ENCODE results near the gene CCL2. TPM values are rescaled to one million over a fixed set of nuclear protein-coding genes. Genes with fewer than 3 reads are reported as not detected.
A peak's percentile ranks its signal among the peaks of the same experiment; 100 is the strongest.

CCL2 gene
- total RNA-seq, 1 experiment from 2014 or later = 1.4 TPM

DNA sequence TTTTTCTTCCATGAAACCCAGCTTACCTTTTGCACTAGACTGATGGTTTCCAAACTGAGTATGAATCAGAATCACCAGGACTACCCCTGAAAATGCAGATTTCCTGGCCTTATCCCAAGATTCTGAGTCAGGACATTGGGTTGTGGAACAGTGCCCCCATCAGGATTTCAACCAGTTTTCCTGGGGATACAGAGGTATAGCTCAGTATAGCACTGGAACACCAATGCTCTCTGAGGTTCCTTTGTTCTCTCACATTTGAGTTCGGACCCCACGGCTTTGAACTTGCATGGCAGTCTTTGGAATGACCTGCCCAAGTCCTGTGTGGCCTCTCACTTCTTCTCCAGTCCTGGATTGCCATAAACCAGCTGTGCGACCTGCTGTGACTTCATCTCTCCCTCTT is 51.4 kb downstream of the CCL2 start:
- no peak overlapping the region for H3K14ac ChIP-seq (ENCODE audit: insufficient read depth, low read length)
- peak; percentile 71 for TF ChIP-seq CTCF (conservative IDR thresholded peaks at IDR 0.05)
- no peak overlapping the region for H3K4me3 Mint-ChIP-seq
- H3K9me3 Mint-ChIP-seq = no peaks in the 10 kb centered on the region
- no peak overlapping the region for H2BK120ac ChIP-seq (ENCODE audit: low read depth, low read length, poor library complexity, severe bottlenecking)
- no peak overlapping the region for H2BK5ac ChIP-seq (ENCODE audit: insufficient read length, low read length)
- H3K23ac ChIP-seq (ENCODE audit: insufficient read length, low read depth, low read length) = no peak overlapping the region
- H3T11ph ChIP-seq (ENCODE audit: low read length) = no peak overlapping the region
- no peaks in the 10 kb centered on the region for H3K36me3 Mint-ChIP-seq (ENCODE audit: insufficient read depth in 1 of 3, low read depth in 3 of 3)
- H4K8ac ChIP-seq (replicated peaks; ENCODE audit: insufficient read length, low read depth, low read length) = no peak overlapping the region
- DNase-seq = peak; percentile 54
- peaks cover 0 to 5% of the 10 kb centered on the region in 2 experiments; a peak in 3 of 4 replicates for H3K4me1 Mint-ChIP-seq
- H3K9ac ChIP-seq (ENCODE audit: extremely low read depth, insufficient read length, low read length) = no peak overlapping the region
- H3K4ac ChIP-seq (ENCODE audit: low read depth, low read length) = no peak overlapping the region
- H3K27ac Mint-ChIP-seq = no peak overlapping the region
- H4K91ac ChIP-seq (ENCODE audit: insufficient read length, low read depth, low read length) = no peak overlapping the region
- no peak overlapping the region for H3K27ac ChIP-seq (ENCODE audit: insufficient read length, low read depth, low read length)
- no peaks in the 10 kb centered on the region for H3K23me2 ChIP-seq (ENCODE audit: insufficient read length, low read depth, low read length, poor library complexity, severe bottlenecking)
- H3K4me1 ChIP-seq (ENCODE audit: insufficient read depth, low read length) = no peaks in the 10 kb centered on the region
- H3K79me1 ChIP-seq (ENCODE audit: insufficient read depth, low read depth, low read length, poor library complexity, severe bottlenecking) = no peaks in the 10 kb centered on the region
- H3K27me3 Mint-ChIP-seq (ENCODE audit: low read depth) = peaks cover 4% of the 10 kb centered on the region
- no peaks in the 10 kb centered on the region for H3K9me3 ChIP-seq (ENCODE audit: control insufficient read depth, low read depth, low read length)
- H2AFZ ChIP-seq (ENCODE audit: low read length) = no peak overlapping the region
- no peak overlapping the region for H2AK5ac ChIP-seq (ENCODE audit: insufficient read length, low read length)
- no peak overlapping the region for H3K56ac ChIP-seq (ENCODE audit: insufficient read length, low read depth, low read length)
- H3K27me3 ChIP-seq (ENCODE audit: insufficient read depth, low read length) = no peaks in the 10 kb centered on the region
- H4K20me1 ChIP-seq (ENCODE audit: control insufficient read depth, insufficient read depth, insufficient read length) = no peaks in the 10 kb centered on the region
- no peak overlapping the region for H2BK20ac ChIP-seq (ENCODE audit: low read depth, low read length, poor library complexity, severe bottlenecking)
- H3K79me2 ChIP-seq (ENCODE audit: insufficient read depth, low read length) = no peaks in the 10 kb centered on the region
- H3K4me2 ChIP-seq (ENCODE audit: insufficient read depth, insufficient read length, low read length) = no peak overlapping the region
- H2BK12ac ChIP-seq (ENCODE audit: insufficient read length, low read depth, low read length) = no peak overlapping the region
- no peak overlapping the region for H4K5ac ChIP-seq (ENCODE audit: insufficient read length, low read depth, low read length)
- WGBS (ENCODE audit: extremely low coverage, insufficient read length, low lambda C conversion rate) = no CpG with 5 or more reads among the region's 3 CpGs
- H2BK15ac ChIP-seq (ENCODE audit: low read depth, low read length) = no peak overlapping the region
- no peak overlapping the region for H3K18ac ChIP-seq (ENCODE audit: insufficient read length, low read depth, low read length)

Other genes starting within 250 kb of the CCL2 start
- gene CCL7, start 14.9 kb downstream of the CCL2 start, total RNA-seq (2021) = not detected in 2 replicates
- gene CCL11, start 30.5 kb downstream of the CCL2 start, total RNA-seq (2021) = not detected in 2 replicates
- not detected in 2 replicates for gene CCL8, start 64.2 kb downstream of the CCL2 start, total RNA-seq (2021)
- gene CCL13, start 101.2 kb downstream of the CCL2 start, total RNA-seq (2021) = not detected in 2 replicates
- gene CCL1, start 107.9 kb downstream of the CCL2 start, total RNA-seq (2021) = not detected in 2 replicates